ENCODE measurements around the gene PCBD2.
"Not testable (repeated sequence)": the region's sequence is repeated elsewhere in the genome, so short reads cannot be mapped to it uniquely, and the experiment has no call there.

Gene PCBD2

GRCh38 chr5:134904610-134905245, at the start of gene PCBD2:
Gene PCBD2, plus strand, starts transcription at chr5:134905131. Its CDS starts 9 bp downstream, at chr5:134905140.
- DNase-seq, result peak; percentile 55

DNA sequence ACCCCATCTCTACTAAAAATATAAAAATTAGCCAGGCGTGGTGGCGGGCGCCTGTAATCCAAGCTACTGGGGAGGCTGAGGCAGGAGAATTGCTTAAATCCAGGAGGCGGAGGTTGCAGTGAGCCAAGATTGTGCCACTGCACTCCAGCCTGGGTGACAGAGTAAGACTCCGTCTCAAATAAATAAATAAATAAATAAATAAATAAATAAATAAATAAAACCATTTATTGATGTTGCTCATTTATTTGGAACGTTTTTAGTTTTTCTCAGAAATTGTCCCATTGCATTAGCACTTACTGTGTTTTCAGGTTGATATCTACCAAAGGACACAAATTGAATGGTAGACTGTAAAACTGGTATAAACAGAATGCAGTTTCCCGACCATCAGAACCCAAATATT, 48.5 kb upstream of the PCBD2 start:
- DNase-seq, result not testable (repeated sequence)

DNA sequence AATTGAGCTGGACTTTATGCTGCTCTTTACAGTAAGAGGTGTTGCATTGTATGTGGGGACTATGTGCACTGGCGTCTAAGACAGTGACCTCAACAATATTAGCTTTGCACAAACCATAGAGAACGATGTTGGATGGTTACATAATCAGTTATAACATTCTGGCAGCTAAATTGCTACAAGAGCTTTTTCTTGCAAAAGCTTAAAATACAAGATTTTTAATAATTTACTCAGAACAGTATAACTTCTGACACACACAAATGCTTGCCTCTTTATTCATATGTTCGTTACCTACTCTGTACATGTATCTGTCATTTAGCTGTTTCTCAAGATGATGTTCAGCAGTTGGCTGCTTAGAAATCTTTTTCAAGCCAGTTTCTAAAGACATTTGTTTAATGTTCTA, 47.5 kb upstream of the PCBD2 start:
- DNase-seq, result no peak

DNA sequence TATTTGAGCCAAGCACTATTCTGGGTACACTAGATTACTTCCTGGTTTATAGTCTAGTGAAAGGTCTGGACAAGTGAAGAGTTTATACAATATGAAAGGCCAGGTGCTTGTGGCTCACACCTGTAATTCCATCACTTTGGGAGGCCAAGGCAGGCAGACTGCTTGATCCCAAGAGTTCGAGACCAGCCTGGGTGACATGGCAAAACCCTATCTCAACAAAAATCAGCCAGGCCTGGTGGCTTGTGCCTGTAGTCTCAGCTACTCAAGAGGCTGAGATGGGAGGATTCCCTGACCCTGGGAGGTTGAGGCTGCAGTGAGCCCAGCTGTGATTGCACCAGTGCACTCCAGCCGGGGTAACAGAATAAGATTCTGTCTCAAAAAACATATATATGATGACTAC, 40.2 kb upstream of the PCBD2 start:
- no peak for DNase-seq

- no peak for DNase-seq
These were observed 31.4 kb upstream of the PCBD2 start for GRCh38 chr5:134873494-134873893.

DNA sequence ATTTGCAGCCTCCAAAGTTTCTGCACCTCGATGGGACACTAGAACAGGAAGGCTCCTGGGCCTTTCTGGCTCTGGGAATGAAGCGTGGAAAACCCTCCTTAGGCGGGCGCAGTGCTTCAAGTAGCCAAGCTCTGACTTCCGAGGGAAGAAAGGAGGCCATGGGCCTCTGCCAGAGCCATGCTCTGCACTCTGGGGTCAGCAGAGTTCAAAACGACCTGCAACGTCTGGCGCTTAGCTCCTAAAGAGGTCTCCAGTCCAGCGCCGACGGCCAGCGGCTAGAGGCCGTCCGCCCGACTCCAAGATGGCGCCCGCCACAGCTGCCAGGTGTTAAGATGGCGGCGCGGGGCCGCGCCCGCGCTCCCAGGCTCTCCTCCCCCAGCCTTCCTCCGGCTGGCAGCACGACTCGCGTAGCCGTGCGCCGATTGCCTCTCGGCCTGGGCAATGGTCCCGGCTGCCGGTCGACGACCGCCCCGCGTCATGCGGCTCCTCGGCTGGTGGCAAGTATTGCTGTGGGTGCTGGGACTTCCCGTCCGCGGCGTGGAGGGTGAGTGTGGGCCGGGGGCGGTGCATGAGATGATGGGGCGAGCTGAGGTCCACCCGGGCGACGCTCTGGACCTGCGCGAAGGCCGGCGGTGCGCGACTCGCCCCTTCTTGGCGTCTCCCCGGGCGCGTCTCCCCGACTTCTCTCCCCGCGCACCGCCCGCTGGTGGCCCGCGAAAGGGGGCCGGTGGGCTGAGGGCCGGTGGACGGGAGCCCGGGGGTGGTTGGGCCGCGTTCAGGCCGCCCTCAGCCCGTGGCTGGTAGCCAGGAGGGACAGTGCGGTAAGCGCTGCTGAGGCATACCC, 30.7 kb upstream of the PCBD2 start, which contains the start of gene TXNDC15:
TXNDC15 (plus strand) TSS at position 385 of the 844 bp plus-strand sequence; CDS start at position 442, 57 bp downstream.
- DNase-seq, result peak; percentile 50

- DNase-seq, result peak; percentile 13
These were observed 29.9 kb upstream of the PCBD2 start for GRCh38 chr5:134874831-134875655.

- no peak for DNase-seq
These were observed 27.8 kb upstream of the PCBD2 start for GRCh38 chr5:134877159-134877558.

GRCh38 chr5:134878403-134878802, 26.5 kb upstream of the PCBD2 start:
- peak; percentile 4 for DNase-seq

DNA sequence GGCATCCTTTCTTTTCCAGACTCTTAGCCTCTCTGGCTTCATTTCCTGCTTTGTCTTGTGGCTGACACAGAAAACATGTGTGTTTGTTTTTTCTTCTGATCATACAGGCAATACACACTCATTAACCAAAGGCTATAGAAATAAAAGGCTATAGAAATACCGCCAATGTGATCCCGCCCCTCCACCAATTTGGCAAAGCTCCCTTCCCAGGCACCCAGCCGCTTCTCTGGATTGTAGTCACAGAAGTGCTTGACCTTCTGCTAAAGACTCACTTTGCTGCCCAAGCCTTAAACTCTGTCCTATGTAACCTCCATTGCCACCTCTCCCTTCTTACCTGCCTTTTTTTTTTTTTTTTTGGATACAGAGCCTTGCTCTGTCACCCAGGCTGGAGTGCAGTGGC, 25.5 kb upstream of the PCBD2 start:
- DNase-seq, result no peak

- DNase-seq, result not testable (repeated sequence)
These were observed 24.0 kb upstream of the PCBD2 start for GRCh38 chr5:134880937-134881336.

DNA sequence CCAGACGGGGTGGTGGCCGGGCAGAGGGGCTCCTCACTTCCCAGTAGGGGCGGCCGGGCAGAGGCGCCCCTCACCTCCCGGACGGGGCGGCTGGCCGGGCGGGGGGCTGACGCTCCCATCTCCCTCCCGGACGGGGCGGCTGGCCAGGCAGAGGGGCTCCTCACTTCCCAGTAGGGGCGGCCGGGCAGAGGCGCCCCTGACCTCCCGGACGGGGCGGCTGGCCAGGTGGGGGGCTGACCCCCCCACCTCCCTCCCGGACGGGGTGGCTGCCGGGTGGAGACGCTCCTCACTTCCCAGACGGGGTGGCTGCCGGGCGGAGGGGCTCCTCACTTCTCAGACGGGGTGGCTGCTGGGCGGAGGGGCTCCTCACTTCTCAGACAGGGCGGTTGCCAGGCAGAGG, 23.2 kb upstream of the PCBD2 start:
- DNase-seq, result not testable (repeated sequence)

DNA sequence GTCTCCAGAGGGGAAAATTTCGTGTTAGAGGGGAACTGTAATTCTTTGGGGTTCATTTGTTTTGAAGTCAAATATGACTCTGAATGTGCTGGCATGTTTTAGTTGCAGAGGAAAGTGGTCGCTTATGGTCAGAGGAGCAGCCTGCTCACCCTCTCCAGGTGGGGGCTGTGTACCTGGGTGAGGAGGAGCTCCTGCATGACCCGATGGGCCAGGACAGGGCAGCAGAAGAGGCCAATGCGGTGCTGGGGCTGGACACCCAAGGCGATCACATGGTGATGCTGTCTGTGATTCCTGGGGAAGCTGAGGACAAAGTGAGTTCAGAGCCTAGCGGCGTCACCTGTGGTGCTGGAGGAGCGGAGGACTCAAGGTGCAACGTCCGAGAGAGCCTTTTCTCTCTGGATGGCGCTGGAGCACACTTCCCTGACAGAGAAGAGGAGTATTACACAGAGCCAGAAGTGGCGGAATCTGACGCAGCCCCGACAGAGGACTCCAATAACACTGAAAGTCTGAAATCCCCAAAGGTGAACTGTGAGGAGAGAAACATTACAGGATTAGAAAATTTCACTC, 17.3 kb upstream of the PCBD2 start:
- DNase-seq, result no peak

DNA sequence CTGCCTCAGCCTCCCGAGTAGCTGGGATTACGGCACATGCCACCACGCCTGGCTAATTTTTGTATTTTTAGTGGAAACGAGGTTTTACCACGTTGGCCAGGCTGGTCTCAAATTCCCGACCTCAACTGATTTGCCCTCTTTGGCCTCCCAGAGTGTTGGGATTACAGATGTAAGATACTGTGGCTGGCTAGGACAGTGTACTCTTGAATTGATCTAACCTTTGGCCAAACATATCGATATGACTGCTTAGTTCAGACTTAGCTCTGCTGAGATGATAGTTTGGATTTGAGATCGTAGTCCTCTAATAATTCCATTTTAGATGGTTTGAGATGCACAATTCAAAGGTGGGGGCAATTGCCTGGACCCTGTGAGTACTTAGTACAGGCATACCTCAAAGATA, 15.6 kb upstream of the PCBD2 start:
- DNase-seq, result no peak

DNA sequence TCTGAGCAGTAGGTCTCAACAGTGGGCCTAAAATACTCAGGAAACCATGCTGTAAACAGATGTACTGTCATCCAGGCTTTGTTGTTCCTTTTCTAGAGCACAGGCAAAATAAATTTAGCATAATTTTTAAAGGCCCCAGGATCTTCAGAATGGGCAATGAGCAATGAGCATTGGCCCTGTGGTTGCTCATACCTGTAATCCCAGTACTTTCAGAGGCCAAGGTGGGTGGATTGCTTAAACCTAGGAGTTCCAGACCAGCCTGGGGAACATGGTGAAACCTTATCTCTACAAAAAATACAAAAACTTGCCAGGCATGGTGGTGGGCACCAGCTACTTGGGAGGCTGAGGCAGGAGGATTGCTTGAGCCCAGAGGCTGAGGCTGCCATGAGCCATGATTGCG, 13.5 kb upstream of the PCBD2 start:
- DNase-seq, result no peak

DNA sequence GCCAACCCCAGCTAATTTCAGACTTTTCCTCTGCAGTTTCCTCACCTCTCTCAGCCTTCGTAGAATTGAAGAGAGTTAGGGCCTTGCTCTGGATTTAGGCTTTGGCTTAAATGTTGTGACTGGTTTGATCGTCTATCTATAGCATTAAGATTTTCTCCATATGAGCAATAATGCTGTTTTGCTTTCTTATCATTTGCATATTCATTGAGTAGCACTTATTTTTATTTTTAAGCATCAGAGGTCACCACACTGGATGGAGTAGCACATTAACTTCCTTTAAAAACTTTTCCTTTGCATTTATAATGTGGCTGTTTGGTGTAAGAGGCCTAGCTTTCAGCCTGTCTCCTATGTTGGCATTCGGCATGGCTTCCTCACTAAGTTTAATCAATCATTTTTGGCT, 12.6 kb upstream of the PCBD2 start:
- DNase-seq, result no peak

GRCh38 chr5:134892926-134893325, 12.0 kb upstream of the PCBD2 start:
- no peak for DNase-seq

DNA sequence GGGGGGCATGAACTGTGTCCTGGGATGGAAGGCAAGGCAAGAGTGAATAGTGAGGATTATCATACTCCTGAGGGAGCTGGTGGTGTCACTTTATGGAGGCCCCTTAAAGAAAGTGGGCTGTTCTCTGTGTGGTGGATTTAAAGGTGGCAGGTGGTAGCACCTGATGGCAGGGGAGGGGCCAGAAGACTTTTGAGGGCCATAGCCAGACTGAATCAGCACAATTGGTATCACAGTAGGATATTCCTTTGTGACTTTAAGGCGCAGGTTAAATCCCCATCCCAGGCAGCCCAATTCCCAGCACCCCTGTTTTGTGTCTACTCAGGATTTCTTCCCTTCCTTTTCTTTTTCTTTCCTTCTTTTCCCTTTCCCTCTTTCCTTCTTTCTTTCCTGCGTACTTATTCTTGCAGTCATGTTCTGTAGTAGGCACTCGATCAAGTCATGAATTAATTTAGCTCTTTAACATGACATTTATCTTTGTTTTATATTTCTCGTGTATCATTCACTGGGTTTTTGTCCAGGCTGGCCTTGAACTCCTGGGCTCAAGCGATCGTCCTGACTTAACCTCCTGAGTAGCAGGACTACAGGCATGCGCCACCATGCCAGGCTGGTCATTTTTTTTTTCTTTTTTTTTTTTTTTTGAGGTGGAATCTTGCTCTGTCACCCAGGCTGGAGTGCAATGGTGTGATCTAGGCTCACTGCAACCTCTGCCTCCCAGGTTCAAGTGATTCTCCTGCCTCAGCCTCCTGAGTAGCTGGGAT, 11.0 kb upstream of the PCBD2 start:
- DNase-seq, result no peak

GRCh38 chr5:134902071-134902801, 2.7 kb upstream of the PCBD2 start:
- DNase-seq, result no peak

- DNase-seq, result peak; percentile 53
These were observed 490 bp downstream of the PCBD2 start for GRCh38 chr5:134905246-134905996.

DNA sequence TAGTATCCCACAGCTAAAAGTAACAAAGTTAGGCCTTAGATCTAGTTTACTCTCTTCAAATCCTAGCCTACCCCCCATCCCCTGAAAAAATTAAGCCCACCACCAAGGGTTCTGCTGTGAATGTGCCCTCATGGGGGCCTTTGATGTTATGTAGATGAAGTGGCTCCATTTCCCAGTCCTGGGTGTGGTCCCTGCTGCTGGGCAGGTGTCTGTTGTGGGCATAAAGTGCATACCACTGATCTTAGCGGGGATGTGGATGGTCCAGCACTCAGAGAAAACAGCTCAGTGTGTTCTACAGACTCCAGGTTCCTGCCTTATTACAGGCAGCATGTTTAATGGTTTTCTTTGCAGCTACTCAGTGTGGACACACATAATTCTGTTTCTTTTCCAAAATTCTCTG, 1.9 kb downstream of the PCBD2 start:
- no peak for DNase-seq

Data from DMS79 treated with DMSO at 0.1 percent for 48 hours (cell line).